BJ (cell line): ENCODE measurements around the gene USH1G. TPM values are rescaled to one million over a fixed set of nuclear protein-coding genes. Genes with fewer than 3 reads are reported as not detected.
"Not testable (repeated sequence)": the region's sequence is repeated elsewhere in the genome, so short reads cannot be mapped to it uniquely, and the experiment has no call there.

Source experiments
- CTCF ChIA-PET: fragments of 350-600 bp; formaldehyde crosslinking; extraction: SDS; loops from one replicate; lab custom pipeline; 2021; ENCODE audit warnings: antibody characterized with exemption, inconsistent platforms; lab: Yijun Ruan, JAX
- POLR2A ChIA-PET: fragments of 300-600 bp; sonication (Branson Sonifier 250); formaldehyde crosslinking; extraction: SDS; loops from one replicate; lab custom pipeline; 2021; ENCODE audit warnings: antibody characterized with exemption; lab: Charles Lee
- DNase-seq: peaks from one replicate; pipeline ENCODE4 v3.0.0-alpha.2; 2011; ENCODE audit warnings: low read depth
- H3K27me3 ChIP-seq: 2 replicates; pipeline ENCODE4 v1.6.0; 2011; ENCODE audit warnings: low read length; ENCODE audit not compliant: control insufficient read depth, insufficient read depth
- H3K36me3 ChIP-seq: 2 replicates; pipeline ENCODE4 v1.5.1; 2011; ENCODE audit warnings: low read length; ENCODE audit not compliant: control insufficient read depth, insufficient read depth
- H3K4me3 ChIP-seq: 2 replicates; pipeline ENCODE4 v1.5.1; 2011; ENCODE audit warnings: low read depth, mild to moderate bottlenecking, control low read depth, low read length
- CTCF ChIP-seq: IDR thresholded peaks from 2 replicates; pipeline ENCODE4 v1.5.1; 2011; ENCODE audit warnings: low read depth, mild to moderate bottlenecking, control low read depth, inconsistent platforms, low read length, moderate library complexity; ENCODE audit not compliant: insufficient read depth
- polyA plus RNA-seq: library from polyadenylated mRNA; depleted of rRNA; stranded (reverse); fragments of >200 nt; gene quantifications from 2 replicates; pipeline ENCODE4 v1.2.3, GENCODE V29; 2011

Gene USH1G
- polyA plus RNA-seq, 1 experiment: not detected

- CTCF ChIA-PET: interaction anchor here (0.8 to 7.5 kb wide), 4 partner anchors 23 to 42 kb away, joined by 3 to 48 read pairs (median 7); no protein-coding TSS in a partner anchor
- POLR2A ChIA-PET: no interaction called here
Observed at GRCh38 chr17:74918906-74919305, 4.1 kb downstream of the USH1G start.

GRCh38 chr17:74917430-74917829 is 5.6 kb downstream of the USH1G start:
- ChIA-PET CTCF (no interaction called here), POLR2A (no interaction called here)
- no peak overlapping the region for H3K4me3 ChIP-seq
- no peaks in the 10 kb centered on the region for H3K36me3 ChIP-seq
- DNase-seq: no peak
- no peak for TF ChIP-seq CTCF
- peaks cover 9% of the 10 kb centered on the region for H3K27me3 ChIP-seq

More at GRCh38 chr17:74918906-74919305, 4.1 kb downstream of the USH1G start:
- TF ChIP-seq CTCF: no peak
- DNase-seq: no peak
- H3K4me3 ChIP-seq: no peak overlapping the region
- H3K36me3 ChIP-seq: no peaks in the 10 kb centered on the region
- H3K27me3 ChIP-seq: peaks cover 18% of the 10 kb centered on the region

- Histone ChIP-seq H3K4me3 (no peak overlapping the region), H3K27me3 (peaks cover 6% of the 10 kb centered on the region), H3K36me3 (no peaks in the 10 kb centered on the region)
- ChIA-PET POLR2A (no interaction called here), CTCF (no interaction called here)
- DNase-seq: no peak
- TF ChIP-seq CTCF: no peak
Observed at GRCh38 chr17:74916851-74917199, 6.2 kb downstream of the USH1G start.

GRCh38 chr17:74916136-74916850 is 6.8 kb downstream of the USH1G start:
- POLR2A ChIA-PET: no interaction called here
- H3K27me3 ChIP-seq: peaks cover 2% of the 10 kb centered on the region; the same call in 1 of the 2 replicates
- no peak overlapping the region for H3K4me3 ChIP-seq
- DNase-seq: no peak
- TF ChIP-seq CTCF: no peak
- CTCF ChIA-PET: no interaction called here
- H3K36me3 ChIP-seq: no peaks in the 10 kb centered on the region

GRCh38 chr17:74911423-74911822 is 11.6 kb downstream of the USH1G start:
- H3K27me3 ChIP-seq, H3K36me3 ChIP-seq, CTCF ChIA-PET, POLR2A ChIA-PET, DNase-seq, H3K4me3 ChIP-seq: not testable (repeated sequence)

GRCh38 chr17:74909097-74909496 is 14.0 kb downstream of the USH1G start:
- H3K4me3 ChIP-seq, H3K36me3 ChIP-seq, CTCF ChIA-PET, DNase-seq, H3K27me3 ChIP-seq, POLR2A ChIA-PET: not testable (repeated sequence)
